Astrocyte (in vitro differentiated cells and primary cell): Measurements from ENCODE around the gene MSMO1. TPM values are rescaled to one million over a fixed set of nuclear protein-coding genes. Genes with fewer than 3 reads are reported as not detected.

Experiments
- DNase-seq: peaks from one replicate; pipeline ENCODE4 v3.0.0-alpha.2; 2010; ENCODE audit warnings: low read depth
- FAIRE-seq: peaks from 2 replicates; lab custom pipeline; 2011; peaks lifted over from hg19 to GRCh38; lab: Jason Lieb, UNC
- H2AFZ ChIP-seq: 2 replicates; pipeline ENCODE4 v1.6.0; 2012; ENCODE audit warnings: low read depth, low read length, inconsistent platforms
- H3K27ac ChIP-seq: 2 replicates; pipeline ENCODE4 v1.5.1; 2011; ENCODE audit warnings: low read depth, low read length, inconsistent platforms
- H3K27me3 ChIP-seq: 2 replicates; pipeline ENCODE4 v1.6.0; 2011; ENCODE audit warnings: low read length, inconsistent platforms; ENCODE audit not compliant: insufficient read depth
- H3K36me3 ChIP-seq: 2 replicates; pipeline ENCODE4 v1.5.1; 2011; ENCODE audit warnings: low read length, inconsistent platforms; ENCODE audit not compliant: insufficient read depth
- H3K4me1 ChIP-seq: 2 replicates; pipeline ENCODE4 v1.5.1; 2011; ENCODE audit warnings: low read length, inconsistent platforms; ENCODE audit not compliant: insufficient read depth
- H3K4me2 ChIP-seq: 2 replicates; pipeline ENCODE4 v1.6.0; 2012; ENCODE audit warnings: low read length, inconsistent platforms
- H3K4me3 ChIP-seq: 2 replicates; pipeline ENCODE4 v1.5.1; 2011; ENCODE audit warnings: low read depth, mild to moderate bottlenecking, low read length, inconsistent platforms; ENCODE audit not compliant: insufficient read depth
- H3K79me2 ChIP-seq: 2 replicates; pipeline ENCODE4 v1.6.0; 2012; ENCODE audit warnings: mild to moderate bottlenecking, low read length, inconsistent platforms; ENCODE audit not compliant: insufficient read depth
- H3K9ac ChIP-seq: 2 replicates; pipeline ENCODE4 v1.6.0; 2012; ENCODE audit warnings: mild to moderate bottlenecking, low read length, inconsistent platforms
- H3K9me3 ChIP-seq: 2 replicates; pipeline ENCODE4 v1.5.1; 2012; ENCODE audit warnings: low read depth, mild to moderate bottlenecking, low read length, inconsistent platforms; ENCODE audit not compliant: insufficient read depth
- H4K20me1 ChIP-seq: 2 replicates; pipeline ENCODE4 v1.6.0; 2012; ENCODE audit warnings: low read length, inconsistent platforms; ENCODE audit not compliant: insufficient read depth
- H3K27ac Mint-ChIP-seq: one replicate; pipeline ENCODE4 v1.8.0; 2021; ENCODE audit warnings: mild to moderate bottlenecking, mixed read lengths; ENCODE audit not compliant: unreplicated experiment
- H3K27me3 Mint-ChIP-seq: one replicate; pipeline ENCODE4 v1.8.0; 2021; ENCODE audit warnings: low read depth, mixed read lengths; ENCODE audit not compliant: unreplicated experiment
- H3K36me3 Mint-ChIP-seq: one replicate; pipeline ENCODE4 v1.8.0; 2021; ENCODE audit warnings: low read depth, mixed read lengths; ENCODE audit not compliant: unreplicated experiment
- H3K4me1 Mint-ChIP-seq: one replicate; pipeline ENCODE4 v1.8.0; 2021; ENCODE audit warnings: low read depth, mixed read lengths; ENCODE audit not compliant: unreplicated experiment
- H3K4me3 Mint-ChIP-seq: one replicate; pipeline ENCODE4 v1.8.0; 2021; ENCODE audit warnings: mild to moderate bottlenecking, moderate library complexity, mixed read lengths; ENCODE audit not compliant: unreplicated experiment
- H3K9me3 Mint-ChIP-seq: one replicate; pipeline ENCODE4 v1.8.0; 2021; ENCODE audit warnings: mild to moderate bottlenecking, mixed read lengths; ENCODE audit not compliant: unreplicated experiment
- EZH2 ChIP-seq: IDR thresholded peaks from 2 replicates; pipeline ENCODE4 v1.6.1; 2012; ENCODE audit warnings: mild to moderate bottlenecking, low read length, inconsistent platforms; ENCODE audit not compliant: insufficient read depth
- total RNA-seq: library from RNA; stranded (reverse); gene quantifications from 2 replicates; pipeline ENCODE4 v1.2.1, GENCODE V29; 2021
- TF ChIP-seq, protein P1 (sequence below): IDR thresholded peaks from 2 replicates; pipeline ENCODE4 v1.5.1; 2011; ENCODE audit warnings: low read depth, mild to moderate bottlenecking, inconsistent platforms, low read length, moderate library complexity; ENCODE audit not compliant: insufficient read depth

The MSMO1 gene
- total RNA-seq, 1 donor from 2014 or later: 179 TPM

DNA sequence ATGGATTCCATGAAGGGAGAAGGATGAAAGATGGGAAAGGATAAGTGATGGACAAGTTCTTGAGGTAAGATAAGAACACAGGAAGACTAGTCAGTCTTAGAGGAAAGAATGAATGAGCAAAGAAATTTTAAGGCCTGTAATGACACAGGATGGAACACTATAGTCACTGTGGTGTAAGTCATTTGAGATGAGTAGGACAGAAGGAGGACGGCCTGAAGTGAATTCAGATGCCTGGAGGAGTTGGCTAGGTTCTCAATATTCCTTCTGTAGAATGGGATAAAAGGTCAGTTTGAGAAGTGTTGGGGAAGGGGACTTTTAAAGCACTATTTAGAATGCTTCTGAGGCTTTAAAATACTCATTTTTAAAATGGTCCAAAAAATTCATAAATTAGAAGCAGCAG is 3.9 kb downstream of the MSMO1 start:
- Mint-ChIP-seq H3K27me3 (no peaks in the 10 kb centered on the region), H3K4me1 (peaks cover 32% of the 10 kb centered on the region), H3K36me3 (peaks cover 5% of the 10 kb centered on the region), H3K4me3 (peak overlapping the region; percentile 78), H3K27ac (no peak overlapping the region), H3K9me3 (no peaks in the 10 kb centered on the region)
- Histone ChIP-seq H3K9me3 (no peaks in the 10 kb centered on the region), H3K4me3 (peak overlapping the region; percentile 45), H4K20me1 (peaks cover 60% of the 10 kb centered on the region), H3K79me2 (peaks cover 89% of the 10 kb centered on the region), H3K27me3 (no peaks in the 10 kb centered on the region), H3K36me3 (peaks cover 8% of the 10 kb centered on the region), H2AFZ (no peak overlapping the region), H3K4me1 (peaks cover 9% of the 10 kb centered on the region), H3K27ac (no peak overlapping the region), H3K4me2 (peak overlapping the region; percentile 89), H3K9ac (peak overlapping the region; percentile 50)
- DNase-seq (no peak), FAIRE-seq (no peak)
- TF ChIP-seq, protein P1, sequence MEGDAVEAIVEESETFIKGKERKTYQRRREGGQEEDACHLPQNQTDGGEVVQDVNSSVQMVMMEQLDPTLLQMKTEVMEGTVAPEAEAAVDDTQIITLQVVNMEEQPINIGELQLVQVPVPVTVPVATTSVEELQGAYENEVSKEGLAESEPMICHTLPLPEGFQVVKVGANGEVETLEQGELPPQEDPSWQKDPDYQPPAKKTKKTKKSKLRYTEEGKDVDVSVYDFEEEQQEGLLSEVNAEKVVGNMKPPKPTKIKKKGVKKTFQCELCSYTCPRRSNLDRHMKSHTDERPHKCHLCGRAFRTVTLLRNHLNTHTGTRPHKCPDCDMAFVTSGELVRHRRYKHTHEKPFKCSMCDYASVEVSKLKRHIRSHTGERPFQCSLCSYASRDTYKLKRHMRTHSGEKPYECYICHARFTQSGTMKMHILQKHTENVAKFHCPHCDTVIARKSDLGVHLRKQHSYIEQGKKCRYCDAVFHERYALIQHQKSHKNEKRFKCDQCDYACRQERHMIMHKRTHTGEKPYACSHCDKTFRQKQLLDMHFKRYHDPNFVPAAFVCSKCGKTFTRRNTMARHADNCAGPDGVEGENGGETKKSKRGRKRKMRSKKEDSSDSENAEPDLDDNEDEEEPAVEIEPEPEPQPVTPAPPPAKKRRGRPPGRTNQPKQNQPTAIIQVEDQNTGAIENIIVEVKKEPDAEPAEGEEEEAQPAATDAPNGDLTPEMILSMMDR: no peak
- TF ChIP-seq EZH2: no peak

DNA sequence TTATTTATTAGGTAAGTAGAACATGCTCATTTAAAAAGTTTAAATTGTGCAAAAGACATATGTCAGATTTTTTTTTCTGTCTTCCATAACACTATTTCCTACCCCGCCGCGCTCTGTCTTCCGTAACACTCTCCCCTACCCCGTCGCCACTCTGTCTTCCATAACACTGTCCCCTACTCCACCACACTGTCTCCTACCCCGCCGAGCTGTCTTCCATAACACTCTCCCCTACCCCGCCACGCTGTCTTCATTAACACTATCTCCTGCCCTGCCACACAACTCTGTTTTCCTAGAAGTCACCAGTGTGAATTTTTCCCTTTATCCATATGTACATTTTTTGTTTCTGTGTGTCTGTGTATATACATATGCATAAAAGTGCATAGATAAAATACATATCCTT is 4.4 kb downstream of the MSMO1 start:
- peak overlapping the region; percentile 78 for H3K4me3 Mint-ChIP-seq
- H4K20me1 ChIP-seq: peaks cover 64% of the 10 kb centered on the region
- H3K36me3 Mint-ChIP-seq: peaks cover 6% of the 10 kb centered on the region
- no peaks in the 10 kb centered on the region for H3K27me3 ChIP-seq
- peaks cover 93% of the 10 kb centered on the region for H3K79me2 ChIP-seq
- FAIRE-seq: no peak
- peaks cover 13% of the 10 kb centered on the region for H3K36me3 ChIP-seq
- no peak for TF ChIP-seq EZH2
- TF ChIP-seq, protein P1: no peak
- H3K9me3 ChIP-seq: no peaks in the 10 kb centered on the region
- peaks cover 7% of the 10 kb centered on the region for H3K4me1 ChIP-seq
- H2AFZ ChIP-seq: no peak overlapping the region
- no peak for DNase-seq
- H3K27ac Mint-ChIP-seq: peak overlapping the region; percentile 8
- no peaks in the 10 kb centered on the region for H3K9me3 Mint-ChIP-seq
- H3K27ac ChIP-seq: no peak overlapping the region
- H3K4me3 ChIP-seq: peak overlapping the region; percentile 45
- peak overlapping the region; percentile 89 for H3K4me2 ChIP-seq
- H3K27me3 Mint-ChIP-seq: no peaks in the 10 kb centered on the region
- peak overlapping the region; percentile 50 for H3K9ac ChIP-seq
- peaks cover 36% of the 10 kb centered on the region for H3K4me1 Mint-ChIP-seq

DNA sequence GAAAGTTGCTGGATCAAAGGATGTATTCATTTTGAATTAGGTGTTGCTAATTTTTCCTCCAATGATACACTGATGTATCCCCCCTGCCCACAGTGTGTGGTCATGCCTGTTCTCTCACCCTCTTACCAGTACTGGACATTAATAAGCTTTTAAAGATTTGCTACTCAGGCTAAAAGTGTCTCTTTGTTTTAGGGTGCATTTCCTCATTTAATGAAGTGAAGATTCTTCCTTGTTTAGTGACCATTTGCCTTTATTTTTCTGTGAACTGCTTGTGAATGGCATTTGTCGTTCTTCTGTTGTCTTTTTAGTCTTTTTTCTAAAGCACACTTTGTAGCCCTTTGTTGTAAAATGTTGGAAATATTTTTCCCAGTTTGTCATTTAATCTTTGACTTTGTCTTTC is 5.0 kb downstream of the MSMO1 start:
- DNase-seq (no peak), FAIRE-seq (no peak)
- H3K9ac ChIP-seq: peak overlapping the region; percentile 50
- H3K9me3 Mint-ChIP-seq: no peaks in the 10 kb centered on the region
- H3K79me2 ChIP-seq: peaks cover 100% of the 10 kb centered on the region
- no peak overlapping the region for H3K27ac ChIP-seq
- no peaks in the 10 kb centered on the region for H3K9me3 ChIP-seq
- H2AFZ ChIP-seq: no peak overlapping the region
- peak overlapping the region; percentile 45 for H3K4me3 ChIP-seq
- TF ChIP-seq, protein P1: no peak
- TF ChIP-seq EZH2: no peak
- H3K36me3 ChIP-seq: peaks cover 14% of the 10 kb centered on the region
- peaks cover 6% of the 10 kb centered on the region for H3K36me3 Mint-ChIP-seq
- H3K4me3 Mint-ChIP-seq: peak overlapping the region; percentile 78
- peaks cover 36% of the 10 kb centered on the region for H3K4me1 Mint-ChIP-seq
- no peaks in the 10 kb centered on the region for H3K27me3 ChIP-seq
- H3K4me1 ChIP-seq: peaks cover 7% of the 10 kb centered on the region
- no peaks in the 10 kb centered on the region for H3K27me3 Mint-ChIP-seq
- peak overlapping the region; percentile 89 for H3K4me2 ChIP-seq
- H4K20me1 ChIP-seq: peaks cover 70% of the 10 kb centered on the region
- H3K27ac Mint-ChIP-seq: no peak overlapping the region
